ENCODE results near the gene THSD7A. TPM values are rescaled to one million over a fixed set of nuclear protein-coding genes. Genes with fewer than 3 reads are reported as not detected.

THSD7A gene
- total and polyA plus RNA-seq, 2 donors from 2014 or later, result 5.1 to 24.3 TPM

DNA sequence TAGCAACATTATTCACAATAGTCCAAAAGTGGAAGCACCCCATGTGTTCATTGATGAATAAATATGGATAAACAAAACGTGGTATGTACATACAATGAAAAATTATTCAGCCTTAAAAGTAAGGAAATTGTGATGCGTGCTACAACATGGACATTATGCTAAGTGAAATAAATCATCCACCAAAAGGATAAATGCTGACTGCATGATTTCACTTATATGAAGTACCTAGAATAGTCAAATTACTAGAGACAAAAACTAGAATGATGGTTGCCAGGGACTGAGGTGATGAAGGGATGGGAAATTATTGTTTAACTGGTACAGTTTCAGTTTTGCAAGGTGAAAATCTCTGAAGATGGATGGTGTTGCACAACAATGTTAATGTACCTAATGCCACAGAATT, 56.6 kb downstream of the THSD7A start:
- Histone ChIP-seq H3K4me1 (ENCODE audit: control insufficient read depth in 2 of 3, insufficient read depth in 2 of 3, low read depth in 1 of 3, low read length in 3 of 3) (no peaks in the 10 kb centered on the region), H3K9me3 (ENCODE audit: control insufficient read depth in 2 of 3, insufficient read depth in 1 of 3, low read length in 3 of 3) (no peaks in the 10 kb centered on the region), H3K4me3 (ENCODE audit: low read length in 3 of 3) (no peak overlapping the region), H3K27me3 (ENCODE audit: control insufficient read depth, insufficient read depth, low read length) (no peaks in the 10 kb centered on the region), H3K36me3 (ENCODE audit: control insufficient read depth in 2 of 3, insufficient read depth in 3 of 3, low read length in 3 of 3) (no peaks in the 10 kb centered on the region), H3K9ac (ENCODE audit: low read length in 3 of 3) (no peak overlapping the region), H3K27ac (ENCODE audit: low read depth in 2 of 2, low read length in 2 of 2) (no peak overlapping the region)
- TF ChIP-seq, protein P1, sequence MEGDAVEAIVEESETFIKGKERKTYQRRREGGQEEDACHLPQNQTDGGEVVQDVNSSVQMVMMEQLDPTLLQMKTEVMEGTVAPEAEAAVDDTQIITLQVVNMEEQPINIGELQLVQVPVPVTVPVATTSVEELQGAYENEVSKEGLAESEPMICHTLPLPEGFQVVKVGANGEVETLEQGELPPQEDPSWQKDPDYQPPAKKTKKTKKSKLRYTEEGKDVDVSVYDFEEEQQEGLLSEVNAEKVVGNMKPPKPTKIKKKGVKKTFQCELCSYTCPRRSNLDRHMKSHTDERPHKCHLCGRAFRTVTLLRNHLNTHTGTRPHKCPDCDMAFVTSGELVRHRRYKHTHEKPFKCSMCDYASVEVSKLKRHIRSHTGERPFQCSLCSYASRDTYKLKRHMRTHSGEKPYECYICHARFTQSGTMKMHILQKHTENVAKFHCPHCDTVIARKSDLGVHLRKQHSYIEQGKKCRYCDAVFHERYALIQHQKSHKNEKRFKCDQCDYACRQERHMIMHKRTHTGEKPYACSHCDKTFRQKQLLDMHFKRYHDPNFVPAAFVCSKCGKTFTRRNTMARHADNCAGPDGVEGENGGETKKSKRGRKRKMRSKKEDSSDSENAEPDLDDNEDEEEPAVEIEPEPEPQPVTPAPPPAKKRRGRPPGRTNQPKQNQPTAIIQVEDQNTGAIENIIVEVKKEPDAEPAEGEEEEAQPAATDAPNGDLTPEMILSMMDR (IDR thresholded peaks at IDR 0.05; ENCODE audit: borderline replicate concordance, extremely low read depth, insufficient read depth), result no peak
- FAIRE-seq (no peak), DNase-seq (no peak)
- intact Hi-C loops (cut with DNase I), result no loop called here

DNA sequence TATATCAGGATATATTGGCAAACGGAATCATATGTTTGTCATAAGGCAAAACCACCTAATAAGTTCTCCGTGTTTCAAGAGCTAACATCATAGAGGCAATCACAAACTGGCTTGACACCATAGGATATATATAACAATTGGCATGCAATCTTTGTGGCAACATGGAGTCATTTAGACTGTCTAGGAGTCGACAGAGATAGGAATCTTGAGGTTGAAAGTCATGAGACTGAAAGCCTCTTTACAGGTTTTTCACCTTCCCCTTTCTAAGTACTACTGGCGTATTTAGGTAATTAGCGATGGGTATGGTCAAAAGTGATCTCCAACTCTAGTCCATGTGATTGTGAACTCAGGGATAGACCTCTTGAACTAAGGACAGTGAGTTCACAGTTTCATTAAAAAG, 63.7 kb downstream of the THSD7A start:
- Histone ChIP-seq H3K4me1 (ENCODE audit: control insufficient read depth in 2 of 3, insufficient read depth in 2 of 3, low read depth in 1 of 3, low read length in 3 of 3) (no peaks in the 10 kb centered on the region), H3K4me3 (ENCODE audit: low read length in 3 of 3) (no peak overlapping the region), H3K36me3 (ENCODE audit: control insufficient read depth in 2 of 3, insufficient read depth in 3 of 3, low read length in 3 of 3) (no peaks in the 10 kb centered on the region), H3K9ac (ENCODE audit: low read length in 3 of 3) (no peak overlapping the region), H3K27ac (ENCODE audit: low read depth in 2 of 2, low read length in 2 of 2) (no peak overlapping the region), H3K27me3 (ENCODE audit: control insufficient read depth, insufficient read depth, low read length) (no peaks in the 10 kb centered on the region), H3K9me3 (ENCODE audit: control insufficient read depth in 2 of 3, insufficient read depth in 1 of 3, low read length in 3 of 3) (no peaks in the 10 kb centered on the region)
- no peak for DNase-seq
- TF ChIP-seq, protein P1 (IDR thresholded peaks at IDR 0.05; ENCODE audit: borderline replicate concordance, extremely low read depth, insufficient read depth), result no peak
- intact Hi-C loops (cut with DNase I), result no loop called here
- no peak for FAIRE-seq

DNA sequence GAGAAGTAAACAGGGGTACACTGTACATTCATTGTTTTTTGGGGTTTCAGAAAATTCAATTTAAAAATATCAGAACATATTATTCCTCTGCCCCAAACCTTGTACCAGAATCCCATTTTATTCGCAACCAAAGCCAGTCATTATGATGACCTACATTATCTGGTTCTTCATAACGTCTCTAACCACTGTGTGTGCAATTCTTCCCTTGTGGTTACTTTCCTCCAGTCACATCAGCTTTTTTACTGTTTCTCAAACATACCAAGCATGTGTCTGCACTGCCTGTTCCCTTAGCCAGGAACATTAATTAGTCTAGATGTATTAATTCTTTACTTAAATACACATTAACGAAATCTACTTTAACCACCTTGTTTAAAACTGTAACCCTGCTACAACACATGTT, 64.8 kb downstream of the THSD7A start:
- H3K27me3 ChIP-seq (ENCODE audit: control insufficient read depth, insufficient read depth, low read length), result no peaks in the 10 kb centered on the region
- no peaks in the 10 kb centered on the region for H3K36me3 ChIP-seq (ENCODE audit: control insufficient read depth in 2 of 3, insufficient read depth in 3 of 3, low read length in 3 of 3)
- no peaks in the 10 kb centered on the region for H3K4me1 ChIP-seq (ENCODE audit: control insufficient read depth in 2 of 3, insufficient read depth in 2 of 3, low read depth in 1 of 3, low read length in 3 of 3)
- DNase-seq, result no peak
- H3K27ac ChIP-seq (ENCODE audit: low read depth in 2 of 2, low read length in 2 of 2), result no peak overlapping the region
- H3K9me3 ChIP-seq (ENCODE audit: control insufficient read depth in 2 of 3, insufficient read depth in 1 of 3, low read length in 3 of 3), result no peaks in the 10 kb centered on the region
- H3K9ac ChIP-seq (ENCODE audit: low read length in 3 of 3), result no peak overlapping the region
- TF ChIP-seq, protein P1 (IDR thresholded peaks at IDR 0.05; ENCODE audit: borderline replicate concordance, extremely low read depth, insufficient read depth), result no peak
- FAIRE-seq, result no peak
- intact Hi-C loops (cut with DNase I), result no loop called here
- H3K4me3 ChIP-seq (ENCODE audit: low read length in 3 of 3), result no peak overlapping the region

DNA sequence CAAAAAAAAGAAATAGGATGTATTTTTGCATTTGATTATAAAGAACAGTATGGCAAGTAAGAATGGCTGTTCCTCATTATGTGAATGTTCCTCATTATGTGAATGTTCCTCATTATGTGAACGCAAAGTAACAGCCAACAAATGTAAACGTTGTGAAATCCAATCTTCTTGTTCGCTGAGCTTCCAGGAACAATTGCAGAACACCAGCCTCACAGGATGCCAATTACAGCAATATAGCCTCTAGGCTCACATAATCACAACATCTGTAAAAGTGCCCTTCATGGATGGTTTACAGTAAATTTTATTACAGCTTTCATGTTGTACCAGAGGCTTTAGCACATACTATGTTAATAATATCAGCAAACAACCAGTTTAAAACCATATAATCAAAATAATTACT, 71.6 kb downstream of the THSD7A start:
- no peak for FAIRE-seq

More for the DNA sequence above, 71.6 kb downstream of the THSD7A start:
- H3K9me3 ChIP-seq (ENCODE audit: control insufficient read depth in 2 of 3, insufficient read depth in 1 of 3, low read length in 3 of 3), result no peaks in the 10 kb centered on the region
- no peak overlapping the region for H3K4me3 ChIP-seq (ENCODE audit: low read length in 3 of 3)
- peak in 2 of 5 donors; percentile 45 to 56 for DNase-seq
- TF ChIP-seq, protein P1 (IDR thresholded peaks at IDR 0.05; ENCODE audit: borderline replicate concordance, extremely low read depth, insufficient read depth), result no peak
- H3K9ac ChIP-seq (ENCODE audit: low read length in 3 of 3), result no peak overlapping the region
- no peak overlapping the region for H3K27ac ChIP-seq (ENCODE audit: low read depth in 2 of 2, low read length in 2 of 2)
- H3K27me3 ChIP-seq (ENCODE audit: control insufficient read depth, insufficient read depth, low read length), result no peaks in the 10 kb centered on the region
- H3K36me3 ChIP-seq (ENCODE audit: control insufficient read depth in 2 of 3, insufficient read depth in 3 of 3, low read length in 3 of 3), result no peaks in the 10 kb centered on the region
- H3K4me1 ChIP-seq (ENCODE audit: control insufficient read depth in 2 of 3, insufficient read depth in 2 of 3, low read depth in 1 of 3, low read length in 3 of 3), result no peaks in the 10 kb centered on the region
- intact Hi-C loops (cut with DNase I), result no loop called here
